Hepatocyte (in vitro differentiated cells): ENCODE data around the gene TNFAIP8L3.
"Not testable (repeated sequence)": the region's sequence is repeated elsewhere in the genome, so short reads cannot be mapped to it uniquely, and the experiment has no call there.

Experiments used
- EZH2 ChIP-seq: fragments of 200-600 bp; sonication (generic); IDR thresholded peaks from 2 replicates; pipeline ENCODE4 v1.6.1; 2016; ENCODE audit warnings: antibody characterized with exemption, mild to moderate bottlenecking, borderline replicate concordance
- EZH2phosphoT487 ChIP-seq: fragments of 200-600 bp; sonication (generic); IDR thresholded peaks from one replicate; pipeline ENCODE4 v1.6.1; 2018; ENCODE audit warnings: antibody characterized with exemption, mild to moderate bottlenecking, low read depth, moderate library complexity; ENCODE audit not compliant: unreplicated experiment, severe bottlenecking
- TF ChIP-seq, protein P1 (sequence below): fragments of 200-600 bp; sonication (generic); IDR thresholded peaks from 2 replicates; pipeline ENCODE4 v1.5.1; 2016; ENCODE audit warnings: antibody characterized with exemption, mild to moderate bottlenecking; ENCODE audit not compliant: poor library complexity

DNA sequence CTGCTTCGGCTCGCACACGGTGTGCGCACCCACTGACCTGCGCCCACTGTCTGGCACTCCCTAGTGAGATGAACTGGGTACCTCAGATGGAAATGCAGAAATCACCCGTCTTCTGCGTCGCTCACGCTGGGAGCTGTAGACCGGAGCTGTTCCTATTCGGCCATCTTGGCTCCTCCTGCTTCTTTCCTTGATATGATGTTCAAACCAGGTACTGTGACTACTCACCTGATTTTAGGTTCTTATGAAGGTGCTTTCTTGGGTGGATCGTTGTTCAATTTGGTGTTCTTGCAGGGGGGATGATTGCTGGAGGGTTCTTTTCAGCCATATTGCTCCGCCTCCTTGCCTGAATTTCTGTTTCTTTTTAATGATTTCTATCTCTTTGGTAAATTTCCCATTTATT is 57.2 kb downstream of the TNFAIP8L3 start:
- TF ChIP-seq, protein P1, sequence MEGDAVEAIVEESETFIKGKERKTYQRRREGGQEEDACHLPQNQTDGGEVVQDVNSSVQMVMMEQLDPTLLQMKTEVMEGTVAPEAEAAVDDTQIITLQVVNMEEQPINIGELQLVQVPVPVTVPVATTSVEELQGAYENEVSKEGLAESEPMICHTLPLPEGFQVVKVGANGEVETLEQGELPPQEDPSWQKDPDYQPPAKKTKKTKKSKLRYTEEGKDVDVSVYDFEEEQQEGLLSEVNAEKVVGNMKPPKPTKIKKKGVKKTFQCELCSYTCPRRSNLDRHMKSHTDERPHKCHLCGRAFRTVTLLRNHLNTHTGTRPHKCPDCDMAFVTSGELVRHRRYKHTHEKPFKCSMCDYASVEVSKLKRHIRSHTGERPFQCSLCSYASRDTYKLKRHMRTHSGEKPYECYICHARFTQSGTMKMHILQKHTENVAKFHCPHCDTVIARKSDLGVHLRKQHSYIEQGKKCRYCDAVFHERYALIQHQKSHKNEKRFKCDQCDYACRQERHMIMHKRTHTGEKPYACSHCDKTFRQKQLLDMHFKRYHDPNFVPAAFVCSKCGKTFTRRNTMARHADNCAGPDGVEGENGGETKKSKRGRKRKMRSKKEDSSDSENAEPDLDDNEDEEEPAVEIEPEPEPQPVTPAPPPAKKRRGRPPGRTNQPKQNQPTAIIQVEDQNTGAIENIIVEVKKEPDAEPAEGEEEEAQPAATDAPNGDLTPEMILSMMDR = not testable (repeated sequence)
- not testable (repeated sequence) for TF ChIP-seq EZH2, EZH2phosphoT487
